Right ventricle myocardium inferior (tissue), 1 donor: ENCODE measurements around the gene ATP8A2. TPM values are rescaled to one million over a fixed set of nuclear protein-coding genes. Genes with fewer than 3 reads are reported as not detected.
"Not testable (repeated sequence)": the region's sequence is repeated elsewhere in the genome, so short reads cannot be mapped to it uniquely, and the experiment has no call there.

Source experiments
- ATAC-seq: fragments of 200-7000 bp; cut with Tn5 transposase; one replicate; pipeline ENCODE4 v1.9.1; 2020; ENCODE audit warnings: mild to moderate bottlenecking, moderate library complexity
- DNase-seq: peaks from one replicate; pipeline ENCODE4 v3.0.0; 2021; ENCODE audit errors: missing footprints
- intact Hi-C: fragments of 100-400 bp; cut with DNase I; formaldehyde crosslinking; loops from one replicate; pipeline ENCODE4 v1.11.0; 2022
- total RNA-seq: library from RNA; stranded (reverse); fragmentation: NEBNext Ultra II Directional; extraction: Animal tissue kit (Norgen Biotek cat#: 25700); gene quantifications from one replicate; pipeline ENCODE4 v1.2.1, GENCODE V29; 2021
- donor health status: DM: no; HTN: yes; CAD: no; lungs with severe emphysema.

The ATP8A2 gene
- total RNA-seq, 1 donor from 2014 or later = 0.11 TPM

DNA sequence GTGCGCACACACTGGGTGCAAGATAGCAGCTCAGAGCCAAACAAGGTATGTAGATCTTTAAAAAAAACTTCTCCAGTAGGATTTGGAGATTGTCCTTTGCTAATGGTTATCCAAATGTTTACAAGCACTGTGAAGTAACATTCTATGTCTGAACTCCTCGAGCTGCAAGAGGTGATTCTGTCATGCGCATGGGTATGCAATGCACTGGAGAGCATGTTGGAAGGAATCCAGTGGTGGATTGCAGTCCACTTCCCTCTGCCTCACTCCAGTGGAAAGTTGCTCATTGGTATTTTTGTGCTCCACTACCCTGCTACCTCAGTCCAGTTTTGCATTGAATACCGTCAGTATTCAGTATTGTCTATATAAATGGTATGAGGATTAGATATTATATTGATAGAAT lies 132.1 kb downstream of the ATP8A2 start:
- intact Hi-C loops = no loop called here
- no peak for DNase-seq
- no peak for ATAC-seq

DNA sequence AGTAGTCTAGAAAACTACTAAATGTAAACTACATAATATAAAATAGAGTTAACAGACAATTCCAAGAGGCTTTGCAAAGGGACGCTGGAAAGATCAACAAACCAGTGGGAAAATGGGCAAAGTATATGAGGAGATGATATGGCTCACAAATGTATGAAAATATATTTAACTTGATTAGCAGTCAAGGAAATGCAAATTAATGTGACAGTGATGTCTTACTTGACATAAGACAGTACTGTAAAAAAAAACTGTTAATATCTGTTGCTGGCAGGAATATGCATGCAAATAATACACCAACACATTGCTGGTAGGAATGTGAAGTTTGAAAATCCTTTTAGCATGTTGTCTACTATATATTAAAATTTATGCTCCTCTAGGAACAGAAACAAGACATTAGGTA lies 136.1 kb downstream of the ATP8A2 start:
- intact Hi-C loops = no loop called here
- DNase-seq (no peak), ATAC-seq (no peak)

DNA sequence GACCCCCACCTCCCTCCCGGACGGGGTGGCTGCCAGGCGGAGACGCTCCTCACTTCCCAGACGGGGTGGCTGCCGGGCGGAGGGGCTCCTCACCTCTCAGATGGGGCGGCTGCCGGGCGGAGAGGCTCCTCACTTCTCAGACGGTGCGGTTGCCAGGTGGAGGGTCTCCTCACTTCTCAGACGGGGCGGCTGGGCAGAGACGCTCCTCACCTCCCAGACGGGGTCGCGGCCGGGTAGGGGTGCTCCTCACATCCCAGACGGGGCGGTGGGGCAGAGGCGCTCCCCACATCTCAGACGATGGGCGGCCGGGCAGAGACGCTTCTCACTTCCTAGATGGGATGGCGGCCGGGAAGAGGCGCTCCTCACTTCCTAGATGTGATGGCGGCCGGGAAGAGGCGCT lies 141.3 kb downstream of the ATP8A2 start:
- DNase-seq, intact Hi-C loops, ATAC-seq: not testable (repeated sequence)

DNA sequence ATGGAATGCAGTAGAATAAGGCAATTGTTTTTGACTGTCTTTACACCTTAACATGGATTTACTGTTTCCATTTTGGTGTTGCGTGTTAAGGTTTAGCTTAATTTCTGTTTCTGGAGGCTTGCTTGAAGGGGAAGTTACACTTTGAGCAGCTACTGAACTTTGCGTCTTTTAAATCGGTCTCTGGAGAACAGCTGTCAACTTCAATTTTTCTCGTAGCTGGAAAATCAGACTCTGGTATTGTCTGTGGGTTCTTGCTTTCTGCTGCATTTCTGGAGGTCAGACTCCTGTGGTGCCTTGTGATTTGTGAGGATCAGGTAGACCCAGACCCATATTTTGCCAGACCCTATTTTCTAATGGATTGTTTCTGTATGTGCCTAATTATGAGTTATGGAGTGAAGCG lies 146.7 kb downstream of the ATP8A2 start:
- ATAC-seq (no peak), DNase-seq (no peak)
- intact Hi-C loops = no loop called here

DNA sequence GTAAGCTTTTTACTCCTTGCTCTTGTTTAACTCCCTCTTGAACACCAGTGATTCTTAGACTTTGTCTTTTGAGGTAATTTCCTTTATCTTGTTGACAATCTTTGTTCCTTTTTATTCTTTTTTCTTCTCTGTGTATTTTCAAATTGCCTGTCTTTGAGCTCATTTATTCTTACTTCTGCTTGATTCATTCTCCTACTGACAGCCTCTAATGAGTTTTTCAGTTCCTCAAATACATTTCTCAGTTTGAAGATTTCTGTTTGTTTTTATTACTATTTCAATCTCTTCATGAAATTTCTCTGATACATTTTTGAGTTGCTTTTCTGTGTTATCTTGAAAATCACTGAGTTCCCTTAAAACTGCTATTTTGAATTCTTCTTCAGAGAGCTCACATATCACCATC lies 154.1 kb downstream of the ATP8A2 start:
- intact Hi-C loops = no loop called here
- ATAC-seq (no peak), DNase-seq (no peak)

DNA sequence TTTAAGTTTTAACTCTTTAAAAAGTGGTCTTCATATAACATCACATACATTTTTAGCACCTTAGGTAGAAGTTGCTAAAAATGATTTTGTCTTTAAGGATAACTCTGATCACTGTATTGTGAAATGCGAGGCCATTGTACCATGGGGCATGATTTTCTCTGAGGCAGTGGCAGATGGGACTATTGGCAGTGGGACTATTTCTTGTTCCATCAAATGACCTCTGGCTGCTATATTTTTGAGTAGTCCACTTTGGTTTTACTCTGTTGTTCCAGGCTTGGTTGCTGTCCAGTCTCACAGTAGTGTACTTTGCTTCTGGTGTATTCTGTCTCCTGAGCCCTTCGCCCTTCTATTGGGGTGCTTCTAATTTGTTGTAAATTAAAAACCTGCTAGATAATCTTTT lies 156.5 kb downstream of the ATP8A2 start:
- ATAC-seq (no peak), DNase-seq (no peak)
- intact Hi-C loops = no loop called here

DNA sequence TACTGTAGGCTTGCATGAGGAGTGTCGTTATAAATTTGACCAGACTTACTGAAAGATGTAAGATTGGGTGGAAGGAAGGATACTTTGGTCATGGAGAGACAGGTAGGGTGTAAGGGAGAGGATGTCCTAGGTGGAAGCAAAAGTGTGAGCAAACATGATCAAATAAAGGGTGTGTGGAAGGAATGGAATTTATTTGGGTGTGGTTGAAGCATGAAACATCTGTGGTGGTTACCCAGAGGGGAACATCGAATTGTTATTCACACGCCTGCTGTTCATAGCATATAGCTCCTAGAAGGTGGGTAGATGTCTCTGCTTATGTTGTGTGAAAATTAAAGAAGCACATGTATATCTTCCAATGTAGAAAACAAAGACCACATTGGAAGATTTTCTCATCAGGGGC lies 157.7 kb downstream of the ATP8A2 start:
- ATAC-seq (no peak), DNase-seq (no peak)
- intact Hi-C loops = no loop called here

DNA sequence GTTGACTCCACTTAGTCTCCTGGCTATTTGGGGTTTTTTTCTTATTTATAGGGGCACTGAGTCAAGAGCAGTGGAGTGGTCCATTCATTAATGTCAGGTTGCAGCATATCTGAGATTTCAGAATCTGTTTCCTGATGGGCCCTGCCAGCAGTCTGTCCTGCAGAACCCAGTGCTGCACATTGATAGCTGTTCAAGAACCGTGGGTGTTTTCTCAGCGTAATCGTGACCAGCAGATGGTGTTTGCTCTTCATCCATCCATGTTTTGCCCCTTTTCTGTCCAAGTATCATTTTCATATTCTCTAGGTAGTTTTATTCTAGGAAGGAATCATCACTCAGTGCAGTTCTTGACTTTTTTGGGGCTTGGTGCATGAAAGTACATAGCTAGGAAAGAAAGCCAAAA lies 166.5 kb downstream of the ATP8A2 start:
- DNase-seq (no peak), ATAC-seq (no peak)
- intact Hi-C loops = no loop called here

DNA sequence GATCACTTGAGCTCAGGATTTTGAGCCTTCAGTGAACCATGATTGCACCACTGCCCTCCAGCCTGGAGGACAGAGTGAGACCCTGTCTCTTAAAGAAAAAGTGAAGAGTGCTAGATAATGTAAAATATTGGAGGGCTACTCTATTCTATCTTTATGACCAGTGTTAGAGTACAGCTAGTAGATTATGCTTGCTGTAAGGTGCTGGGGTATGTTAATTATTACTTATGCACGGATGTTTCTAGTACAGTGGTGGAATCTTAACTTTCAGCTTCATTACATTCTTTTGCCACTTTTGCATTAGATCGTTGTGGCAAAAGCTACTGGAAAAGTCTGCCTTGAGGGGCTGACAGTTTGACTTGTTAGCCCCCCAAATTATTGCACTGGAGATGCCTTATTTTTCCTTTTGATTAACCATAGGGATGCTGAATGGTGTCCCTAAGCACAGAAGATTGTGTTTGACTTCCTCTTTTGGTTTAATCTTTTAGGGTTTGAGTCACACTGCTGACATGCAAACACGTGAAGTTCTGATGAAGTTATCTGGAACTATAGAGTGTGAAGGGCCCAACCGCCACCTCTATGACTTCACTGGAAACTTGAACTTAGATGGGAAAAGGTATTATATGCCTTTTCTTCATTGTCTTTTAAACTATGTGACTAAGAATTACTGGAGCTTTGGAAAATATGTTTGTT lies 169.8 kb downstream of the ATP8A2 start:
- DNase-seq (no peak), ATAC-seq (no peak)
- intact Hi-C loops = no loop called here

DNA sequence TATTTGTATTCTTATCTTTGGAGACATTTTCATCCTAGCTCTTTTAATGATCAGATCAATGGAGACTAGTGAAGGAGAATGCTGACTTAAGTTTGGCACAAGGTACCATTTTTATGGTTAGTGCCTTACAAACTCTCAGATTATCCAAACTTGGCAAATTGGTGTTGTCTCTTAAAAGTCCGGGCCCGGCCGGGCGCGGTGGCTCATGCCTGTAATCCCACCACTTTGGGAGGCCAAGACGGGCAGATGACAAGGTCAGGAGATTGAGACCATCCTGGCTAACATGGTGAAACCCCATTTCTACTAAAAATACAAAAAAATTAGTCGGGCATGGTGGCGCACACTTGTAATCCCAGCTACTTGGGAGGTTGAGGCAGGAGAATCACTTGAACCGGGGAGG lies 177.2 kb downstream of the ATP8A2 start:
- intact Hi-C loops, ATAC-seq, DNase-seq: not testable (repeated sequence)

DNA sequence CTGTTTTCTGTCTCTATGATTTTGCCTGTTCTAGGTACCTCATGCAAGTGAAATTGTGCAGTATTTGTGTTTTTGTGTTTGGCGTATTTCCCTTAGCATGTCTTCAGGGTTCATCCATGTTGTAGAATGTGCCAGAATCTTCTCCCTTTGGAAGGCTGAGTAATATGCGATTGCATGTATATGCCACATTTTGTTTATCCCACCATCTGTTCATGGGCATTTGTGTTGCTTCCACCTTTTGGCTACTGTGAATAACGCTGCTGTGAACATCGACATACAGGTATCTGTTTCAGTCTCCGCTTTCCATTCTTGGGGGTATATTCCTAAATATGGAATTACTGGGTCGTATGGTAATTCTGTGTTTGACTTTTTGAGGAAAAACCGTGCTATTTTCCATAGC lies 190.0 kb downstream of the ATP8A2 start:
- no peak for ATAC-seq
- intact Hi-C loops = no loop called here
- no peak for DNase-seq

DNA sequence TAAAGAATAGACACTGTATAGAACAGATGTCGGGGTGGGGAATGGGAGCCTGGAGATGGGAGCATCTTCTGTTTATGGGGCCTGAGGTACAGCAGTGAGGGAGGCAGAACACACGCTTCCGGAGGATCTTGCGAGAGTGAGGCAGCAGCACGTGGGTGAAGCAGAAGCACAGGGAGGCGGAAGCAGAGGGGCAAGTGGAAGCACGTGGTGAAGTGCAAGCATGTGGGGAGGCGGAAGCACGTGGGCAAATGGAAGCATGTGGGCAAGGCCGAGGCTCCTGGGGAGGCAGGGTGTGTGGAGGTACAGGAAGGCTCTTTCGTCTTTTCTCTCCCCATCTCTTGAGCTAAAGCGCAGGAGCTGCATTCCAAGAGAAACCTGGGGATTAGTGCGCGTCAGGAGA lies 198.4 kb downstream of the ATP8A2 start:
- intact Hi-C loops = no loop called here
- DNase-seq (no peak), ATAC-seq (no peak)

DNA sequence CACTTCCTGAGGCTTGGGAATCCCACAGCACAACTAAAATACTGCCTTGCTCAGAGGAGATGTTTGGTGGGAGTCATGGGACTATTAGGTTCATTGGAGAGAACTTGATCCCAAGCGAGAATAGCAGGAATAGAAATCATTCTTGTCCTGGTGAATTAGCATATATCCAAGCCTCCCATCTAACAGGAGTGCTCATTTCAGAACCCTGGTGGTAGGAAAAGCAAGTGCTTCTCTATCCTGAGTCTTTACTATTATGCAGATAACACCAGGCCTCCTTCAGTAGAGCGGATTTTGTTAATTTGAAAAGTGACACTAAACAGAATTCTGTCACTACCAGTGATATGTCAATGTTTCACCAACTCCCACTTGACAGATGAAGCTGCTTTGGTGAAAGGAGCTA lies 199.5 kb downstream of the ATP8A2 start:
- no peak for ATAC-seq
- intact Hi-C loops = no loop called here
- DNase-seq = no peak

DNA sequence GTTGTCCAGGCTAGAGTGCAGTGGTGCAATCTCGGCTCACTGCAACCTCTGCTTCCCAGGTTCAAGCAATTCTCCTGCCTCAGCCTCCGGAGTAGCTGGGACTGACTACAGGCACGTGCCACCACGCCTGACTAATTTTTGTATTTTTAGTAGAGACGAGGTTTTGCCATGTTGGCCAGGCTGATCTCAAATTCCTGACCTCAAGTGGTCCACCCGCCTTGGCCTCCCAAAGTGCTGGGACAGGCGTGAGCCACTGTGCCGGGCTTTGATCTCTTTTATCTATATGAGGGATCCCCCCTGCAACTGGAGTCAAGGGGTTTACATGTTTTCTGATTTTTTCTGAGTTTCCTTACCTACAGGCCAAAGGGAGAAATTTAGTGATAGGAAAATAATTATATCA lies 200.4 kb downstream of the ATP8A2 start:
- ATAC-seq, intact Hi-C loops, DNase-seq: not testable (repeated sequence)

DNA sequence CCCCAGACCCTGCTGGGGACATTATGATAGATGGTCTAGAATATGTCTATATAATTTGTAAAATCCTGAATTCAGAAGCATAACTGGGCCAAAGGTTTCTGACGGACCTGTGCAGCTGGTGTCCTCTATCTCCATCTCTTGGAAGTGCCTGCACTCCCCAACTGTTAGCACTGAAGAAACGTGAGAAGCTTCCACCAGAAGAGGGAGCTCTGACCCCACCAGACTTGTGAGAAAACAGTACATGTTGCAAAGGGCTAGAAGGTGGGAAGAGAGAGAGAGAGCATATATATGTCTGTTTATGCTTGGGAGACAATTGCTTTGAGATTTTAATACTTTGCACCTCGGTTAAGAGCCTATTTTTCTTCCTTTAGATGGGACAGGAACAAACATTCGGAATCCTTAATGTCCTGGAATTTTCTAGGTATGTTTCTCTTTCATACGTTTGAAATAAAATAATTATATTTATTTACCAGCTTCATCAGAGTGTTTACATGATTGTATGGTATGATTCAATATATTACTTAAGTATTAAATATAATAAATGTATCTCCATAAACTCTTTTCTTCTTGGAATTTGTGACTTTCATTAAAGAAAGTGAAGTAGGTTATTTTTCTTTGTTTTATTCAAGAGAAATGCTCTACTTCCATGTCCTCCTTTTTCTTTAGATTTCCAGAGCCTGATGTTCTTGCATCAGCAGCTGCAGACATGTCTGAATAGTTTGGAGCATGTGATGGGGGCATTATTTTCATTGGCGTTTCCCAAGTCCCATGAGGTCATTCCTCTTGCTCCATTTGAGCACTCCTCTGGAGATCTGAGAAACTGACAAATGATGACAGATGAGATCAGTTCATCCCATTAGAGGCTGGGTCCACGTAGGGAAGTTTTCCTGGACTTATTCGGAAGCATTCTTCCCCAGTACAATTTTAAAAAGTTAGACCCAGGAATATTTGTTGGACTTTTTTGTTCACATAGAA lies 202.9 kb downstream of the ATP8A2 start:
- no peak for DNase-seq
- ATAC-seq = peak; percentile 80

DNA sequence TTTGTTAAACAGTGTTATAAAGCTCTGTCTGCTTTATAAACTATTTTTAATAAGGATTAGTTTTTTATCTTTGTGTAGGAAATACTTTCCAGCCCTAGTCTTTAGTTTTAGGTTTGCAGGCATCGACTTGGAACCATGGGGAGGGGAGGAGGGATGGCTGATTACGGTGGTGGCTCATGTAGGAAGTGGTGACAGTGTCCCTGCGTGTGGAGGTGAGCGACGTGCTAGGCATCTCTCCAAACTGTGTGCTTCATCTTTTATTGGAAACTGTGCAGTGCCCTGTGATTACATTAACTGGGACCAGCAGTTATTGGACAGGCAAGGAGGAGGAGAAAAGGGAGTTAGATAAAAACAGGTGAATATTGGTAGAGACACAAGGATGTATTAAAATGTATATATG lies 203.8 kb downstream of the ATP8A2 start:
- intact Hi-C loops = loop anchor here (2.0 kb wide), 1 partner anchor 487 kb away; no protein-coding TSS in a partner anchor
- DNase-seq (no peak), ATAC-seq (no peak)

More for the DNA sequence above, 202.9 kb downstream of the ATP8A2 start:
- intact Hi-C loops = loop anchor here (2.0 kb wide), 1 partner anchor 488 kb away; no protein-coding TSS in a partner anchor

DNA sequence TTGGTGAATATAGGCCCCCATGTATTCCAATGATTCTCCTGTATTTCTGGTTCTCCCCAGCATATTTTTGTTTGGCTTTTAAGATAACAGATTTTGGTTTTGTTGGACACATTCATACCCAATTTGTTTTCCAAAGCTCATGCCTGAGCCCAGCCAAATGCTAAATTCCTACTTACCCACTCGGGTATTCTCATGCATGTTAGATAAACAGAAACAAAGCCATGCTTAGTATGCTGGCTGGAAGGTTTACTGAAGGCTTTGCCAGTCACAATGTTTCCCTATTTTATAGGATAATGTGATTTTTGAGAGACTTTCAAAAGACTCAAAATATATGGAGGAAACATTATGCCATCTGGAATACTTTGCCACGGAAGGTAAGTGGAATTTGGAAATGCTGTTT lies 206.8 kb downstream of the ATP8A2 start:
- ATAC-seq = no peak
- intact Hi-C loops = no loop called here

DNA sequence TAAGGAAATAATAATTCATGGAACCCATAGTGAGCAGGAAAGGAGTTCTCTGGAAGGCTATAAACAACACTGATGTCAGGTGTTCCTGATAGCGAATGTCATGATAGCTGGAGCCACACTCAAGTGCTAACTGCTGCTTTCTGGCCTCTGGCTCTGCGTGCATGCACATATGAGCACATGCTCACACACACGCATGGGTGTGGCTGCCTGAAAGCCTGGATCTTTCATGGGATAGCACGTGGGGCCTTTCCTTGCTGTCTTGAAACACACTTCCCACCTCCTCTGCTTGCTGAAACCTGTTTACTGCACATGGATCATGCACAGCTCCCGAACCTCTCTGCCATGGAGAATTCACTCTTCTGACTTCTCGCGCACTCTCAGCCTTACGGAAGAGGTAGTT lies 207.4 kb downstream of the ATP8A2 start:
- DNase-seq (no peak), ATAC-seq (no peak)
- intact Hi-C loops = no loop called here

More for the DNA sequence above, 206.8 kb downstream of the ATP8A2 start:
- no peak for DNase-seq

DNA sequence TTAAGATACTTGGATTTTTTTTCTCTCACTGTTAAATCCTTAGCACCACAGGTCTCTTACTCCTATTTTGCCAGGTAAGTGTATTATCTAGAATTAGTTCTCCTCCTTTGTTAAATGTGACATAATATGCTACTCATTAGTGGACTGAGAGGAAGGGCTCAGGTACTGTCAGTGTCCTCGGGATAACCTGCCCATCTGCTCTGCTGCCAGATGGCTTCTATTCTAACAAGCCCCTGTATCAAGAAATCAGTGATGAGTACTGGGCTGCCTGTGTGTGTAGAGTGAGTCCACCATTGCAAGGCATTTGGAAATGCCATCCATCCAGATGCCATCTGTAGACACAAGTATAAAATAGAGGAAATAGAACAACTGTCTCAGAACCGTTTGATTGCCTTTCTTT lies 209.6 kb downstream of the ATP8A2 start:
- DNase-seq (no peak), ATAC-seq (no peak)
- intact Hi-C loops = no loop called here

DNA sequence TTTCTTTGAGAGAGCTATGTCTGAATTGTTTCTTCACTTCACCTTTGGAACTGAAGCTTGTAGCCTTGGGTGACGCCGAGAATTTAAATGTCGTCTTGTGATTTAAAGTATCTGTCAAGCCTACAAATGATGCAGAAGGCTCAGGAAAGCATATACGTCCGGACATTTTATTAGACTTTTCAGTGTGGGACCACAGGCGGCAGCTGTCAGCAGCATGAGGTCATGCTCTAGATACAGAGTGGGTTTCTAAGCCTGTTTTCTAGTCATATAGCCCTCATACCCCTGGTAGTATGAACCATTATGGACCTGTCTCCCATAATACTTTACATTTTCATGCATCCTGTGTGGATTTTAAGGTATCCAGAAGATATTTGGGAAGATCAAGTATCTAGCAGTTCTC lies 212.3 kb downstream of the ATP8A2 start:
- ATAC-seq = no peak

More for the DNA sequence above, 212.3 kb downstream of the ATP8A2 start:
- intact Hi-C loops = no loop called here
- no peak for DNase-seq
